Smooth muscle cell (in vitro differentiated cells): ENCODE data around the gene ZCCHC14. TPM values are rescaled to one million over a fixed set of nuclear protein-coding genes. Genes with fewer than 3 reads are reported as not detected.
A peak's percentile ranks its signal among the peaks of the same experiment; 100 is the strongest.
"Not testable (repeated sequence)": the region's sequence is repeated elsewhere in the genome, so short reads cannot be mapped to it uniquely, and the experiment has no call there.

Experiments
- DNase-seq: peaks from one replicate; lab custom pipeline; 2025; ENCODE audit not compliant: unreplicated experiment; lab: John Stamatoyannopoulos, UW
- H2AFZ ChIP-seq: fragments of 200-600 bp; sonication (generic); 2 replicates; pipeline ENCODE4 v1.6.0; 2016; ENCODE audit warnings: antibody characterized with exemption, low read depth, mild to moderate bottlenecking
- H3F3A ChIP-seq: fragments of 200-600 bp; sonication (generic); 2 replicates; pipeline ENCODE4 v1.6.0; 2017; ENCODE audit warnings: antibody characterized with exemption, low read depth
- H3K27ac ChIP-seq: fragments of 200-600 bp; sonication (generic); 2 replicates; pipeline ENCODE4 v1.5.1; 2016; ENCODE audit warnings: low read depth, mild to moderate bottlenecking
- H3K27me3 ChIP-seq: fragments of 200-600 bp; sonication (generic); 2 replicates; pipeline ENCODE4 v1.6.1; 2016; ENCODE audit warnings: low read depth, mild to moderate bottlenecking
- H3K36me3 ChIP-seq: fragments of 200-600 bp; sonication (generic); 2 replicates; pipeline ENCODE4 v1.5.1; 2016; ENCODE audit warnings: low read depth
- H3K4me1 ChIP-seq: fragments of 200-600 bp; sonication (generic); 2 replicates; pipeline ENCODE4 v1.5.1; 2016; ENCODE audit warnings: low read depth
- H3K4me2 ChIP-seq: fragments of 200-600 bp; sonication (generic); 2 replicates; pipeline ENCODE4 v1.6.0; 2016; ENCODE audit warnings: mild to moderate bottlenecking
- H3K4me3 ChIP-seq: fragments of 200-600 bp; sonication (generic); 2 replicates; pipeline ENCODE4 v1.5.1; 2016; ENCODE audit warnings: mild to moderate bottlenecking
- H3K79me2 ChIP-seq: fragments of 200-600 bp; sonication (generic); 2 replicates; pipeline ENCODE4 v1.6.0; 2016; ENCODE audit warnings: low read depth, mild to moderate bottlenecking
- H3K9ac ChIP-seq: fragments of 200-600 bp; sonication (generic); 2 replicates; pipeline ENCODE4 v1.6.0; 2016; ENCODE audit warnings: low read depth
- H3K9me3 ChIP-seq: fragments of 200-600 bp; sonication (generic); replicated peaks from 2 replicates; pipeline ENCODE4 v1.5.1; 2016; ENCODE audit warnings: low read depth
- H4K20me1 ChIP-seq: fragments of 200-600 bp; sonication (generic); 2 replicates; pipeline ENCODE4 v1.6.0; 2016; ENCODE audit warnings: low read depth
- WGBS: methylation state at CpG from one replicate; pipeline ENCODE4 v1.1.7; 2016; ENCODE audit warnings: low lambda C conversion rate; 5-methylcytosine and 5-hydroxymethylcytosine counted together
- polyA plus RNA-seq: library from polyadenylated mRNA; unstranded; fragments of >200 nt; fragmentation: Nextera tagmentation; extraction: Ambion mirVana; gene quantifications from 2 replicates; pipeline ENCODE4 v1.2.1, GENCODE V29; 2016
- total RNA-seq: library from RNA; depleted of rRNA; stranded (reverse); fragments of >200 nt; gene quantifications from 2 replicates; pipeline ENCODE4 v1.2.3, GENCODE V29; 2014
- TF ChIP-seq, protein P1 (sequence below): fragments of 200-600 bp; sonication (generic); IDR thresholded peaks from 2 replicates; pipeline ENCODE4 v1.5.1; 2017; ENCODE audit warnings: borderline replicate concordance, mild to moderate bottlenecking, antibody characterized with exemption; ENCODE audit not compliant: insufficient read depth, poor library complexity, severe bottlenecking

Gene ZCCHC14
- total and polyA plus RNA-seq, 2 experiments from 2014 or later = 4.6 to 8.5 TPM

GRCh38 chr16:87492291-87492630 lies 563 bp downstream of the ZCCHC14 start:
- H3K4me1 ChIP-seq = peaks cover 29% of the 10 kb centered on the region
- no peaks in the 10 kb centered on the region for H3K36me3 ChIP-seq
- TF ChIP-seq, protein P1, sequence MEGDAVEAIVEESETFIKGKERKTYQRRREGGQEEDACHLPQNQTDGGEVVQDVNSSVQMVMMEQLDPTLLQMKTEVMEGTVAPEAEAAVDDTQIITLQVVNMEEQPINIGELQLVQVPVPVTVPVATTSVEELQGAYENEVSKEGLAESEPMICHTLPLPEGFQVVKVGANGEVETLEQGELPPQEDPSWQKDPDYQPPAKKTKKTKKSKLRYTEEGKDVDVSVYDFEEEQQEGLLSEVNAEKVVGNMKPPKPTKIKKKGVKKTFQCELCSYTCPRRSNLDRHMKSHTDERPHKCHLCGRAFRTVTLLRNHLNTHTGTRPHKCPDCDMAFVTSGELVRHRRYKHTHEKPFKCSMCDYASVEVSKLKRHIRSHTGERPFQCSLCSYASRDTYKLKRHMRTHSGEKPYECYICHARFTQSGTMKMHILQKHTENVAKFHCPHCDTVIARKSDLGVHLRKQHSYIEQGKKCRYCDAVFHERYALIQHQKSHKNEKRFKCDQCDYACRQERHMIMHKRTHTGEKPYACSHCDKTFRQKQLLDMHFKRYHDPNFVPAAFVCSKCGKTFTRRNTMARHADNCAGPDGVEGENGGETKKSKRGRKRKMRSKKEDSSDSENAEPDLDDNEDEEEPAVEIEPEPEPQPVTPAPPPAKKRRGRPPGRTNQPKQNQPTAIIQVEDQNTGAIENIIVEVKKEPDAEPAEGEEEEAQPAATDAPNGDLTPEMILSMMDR = no peak
- H3K4me2 ChIP-seq = no peak overlapping the region
- no peaks in the 10 kb centered on the region for H3K27me3 ChIP-seq
- no peak overlapping the region for H3K4me3 ChIP-seq
- no peaks in the 10 kb centered on the region for H3K9me3 ChIP-seq
- H2AFZ ChIP-seq = no peak overlapping the region
- H4K20me1 ChIP-seq = peaks cover 48% of the 10 kb centered on the region
- 0% methylated on average over 1 of the region's 74 CpGs for WGBS
- no peaks in the 10 kb centered on the region for H3F3A ChIP-seq
- no peak overlapping the region for H3K9ac ChIP-seq
- H3K79me2 ChIP-seq = peaks cover 44% of the 10 kb centered on the region
- DNase-seq = no peak
- no peak overlapping the region for H3K27ac ChIP-seq

DNA sequence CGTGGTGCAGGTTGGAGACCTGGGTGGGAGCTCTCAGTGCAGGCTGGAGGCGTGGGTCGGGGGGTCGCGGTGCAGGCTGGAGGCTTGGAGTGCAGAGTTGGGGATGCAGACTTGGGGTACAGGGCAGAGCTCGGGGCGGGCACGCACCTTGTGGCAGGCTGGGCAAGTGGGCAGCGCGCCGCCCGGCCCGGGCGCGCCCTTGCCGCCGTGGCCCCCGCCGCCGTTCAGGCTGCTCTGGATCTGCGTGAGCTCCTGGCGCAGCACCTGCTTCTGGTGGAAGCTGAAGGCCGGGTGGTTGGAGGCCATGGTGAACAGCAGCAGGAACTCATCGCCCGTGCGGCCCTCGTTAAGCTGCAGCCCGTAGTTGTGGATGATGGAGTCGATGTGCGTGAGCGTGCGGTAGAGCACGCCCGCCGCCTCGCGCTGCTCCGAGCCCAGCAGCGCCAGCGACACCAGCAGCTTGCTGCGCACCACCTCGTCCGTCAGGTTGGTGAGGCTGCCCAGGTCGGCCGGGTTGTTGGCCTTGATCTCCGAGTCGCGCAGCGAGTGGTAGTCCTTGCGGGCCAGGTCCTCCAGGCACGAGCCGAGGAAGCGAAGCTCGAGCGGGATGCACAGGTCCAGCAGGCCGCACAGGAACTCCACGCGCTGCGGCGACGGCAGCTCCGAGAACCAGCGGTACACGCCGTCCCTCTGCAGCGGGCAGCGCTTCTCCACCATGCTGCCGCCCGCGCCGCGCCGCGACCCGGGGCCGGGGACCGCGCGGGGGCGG lies 1.1 kb downstream of the ZCCHC14 start:
- Histone ChIP-seq H3K27ac (no peak overlapping the region), H3K4me1 (peaks cover 30% of the 10 kb centered on the region), H3K27me3 (no peaks in the 10 kb centered on the region), H3K9ac (no peak overlapping the region), H3K36me3 (no peaks in the 10 kb centered on the region), H3K9me3 (no peaks in the 10 kb centered on the region), H3F3A (no peaks in the 10 kb centered on the region), H2AFZ (no peak overlapping the region), H3K4me2 (peak overlapping the region; percentile 90), H4K20me1 (peaks cover 53% of the 10 kb centered on the region), H3K79me2 (peaks cover 50% of the 10 kb centered on the region), H3K4me3 (peak overlapping the region; percentile 53)
- DNase-seq = no peak
- WGBS = 4% methylated on average over 41 of the region's 80 CpGs
- TF ChIP-seq, protein P1 = no peak

DNA sequence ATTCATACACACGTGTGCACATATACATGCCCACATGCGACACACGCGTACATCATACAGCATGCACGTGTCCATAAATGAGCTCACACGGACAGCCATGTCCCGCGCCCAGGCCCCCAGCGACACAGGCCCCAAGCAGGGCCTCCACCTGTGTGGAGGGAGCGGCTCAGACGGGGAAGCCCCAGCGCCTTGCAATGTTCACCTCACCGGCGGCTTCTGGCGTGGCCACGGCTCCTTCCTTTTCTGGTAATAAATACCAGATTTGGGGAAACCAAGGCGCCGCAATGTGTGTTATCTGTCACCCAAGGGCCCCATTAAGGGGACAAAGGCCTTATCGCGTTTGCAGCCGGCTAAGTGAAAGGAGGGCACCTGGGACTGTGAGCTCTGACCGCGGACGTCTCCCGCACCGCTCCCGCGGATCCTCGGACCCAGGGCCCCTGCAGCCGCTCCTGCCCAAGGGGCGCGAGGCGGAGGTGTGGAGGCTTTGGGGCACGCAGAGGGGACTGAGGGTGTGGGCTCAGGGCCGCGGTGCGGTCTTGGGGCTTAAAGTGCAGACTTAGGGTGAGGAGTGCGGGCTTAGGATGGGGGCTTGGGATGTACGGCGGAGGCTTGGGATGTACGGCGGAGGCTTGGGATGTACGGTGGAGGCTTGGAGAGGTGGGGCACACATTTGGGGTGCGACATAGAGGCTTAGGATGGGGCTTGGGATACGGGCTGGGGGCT lies 1.9 kb downstream of the ZCCHC14 start:
- WGBS = 45% methylated on average over 44 of the region's 45 CpGs

GRCh38 chr16:87490096-87490798 lies 2.6 kb downstream of the ZCCHC14 start:
- no peak for DNase-seq
- no peaks in the 10 kb centered on the region for H3K36me3 ChIP-seq
- H3K27ac ChIP-seq = no peak overlapping the region
- no peaks in the 10 kb centered on the region for H3K27me3 ChIP-seq
- 42% methylated on average over 16 of the region's 16 CpGs for WGBS
- peaks cover 63% of the 10 kb centered on the region for H3K79me2 ChIP-seq
- H3K4me1 ChIP-seq = peaks cover 30% of the 10 kb centered on the region
- H3F3A ChIP-seq = no peaks in the 10 kb centered on the region
- no peak overlapping the region for H2AFZ ChIP-seq
- H3K9me3 ChIP-seq = no peaks in the 10 kb centered on the region
- H3K9ac ChIP-seq = no peak overlapping the region
- TF ChIP-seq, protein P1 = no peak
- peaks cover 68% of the 10 kb centered on the region for H4K20me1 ChIP-seq
- peak overlapping the region; percentile 90 for H3K4me2 ChIP-seq
- H3K4me3 ChIP-seq = peak overlapping the region; percentile 53

More for the DNA sequence above, 1.9 kb downstream of the ZCCHC14 start:
- H4K20me1 ChIP-seq = peaks cover 61% of the 10 kb centered on the region
- peaks cover 56% of the 10 kb centered on the region for H3K79me2 ChIP-seq
- H3K36me3 ChIP-seq, DNase-seq, H3K9me3 ChIP-seq, H3K27ac ChIP-seq, H3K27me3 ChIP-seq, H2AFZ ChIP-seq, H3K9ac ChIP-seq, H3F3A ChIP-seq: not testable (repeated sequence)
- H3K4me2 ChIP-seq = peak overlapping the region; percentile 90
- H3K4me1 ChIP-seq = peaks cover 30% of the 10 kb centered on the region
- peak overlapping the region; percentile 53 for H3K4me3 ChIP-seq
